Fibroblast of villous mesenchyme (primary cell): ENCODE data around the gene SENP2. TPM values are rescaled to one million over a fixed set of nuclear protein-coding genes. Genes with fewer than 3 reads are reported as not detected.
"Not testable (repeated sequence)": the region's sequence is repeated elsewhere in the genome, so short reads cannot be mapped to it uniquely, and the experiment has no call there.

ENCODE experiments used
- DNase-seq: peaks from one replicate; pipeline ENCODE4 v3.0.0-alpha.2; 2010; ENCODE audit warnings: low read depth
- H3K4me3 ChIP-seq: 2 replicates; pipeline ENCODE4 v1.5.1; 2011; ENCODE audit warnings: low read depth, mild to moderate bottlenecking, low read length
- total RNA-seq: library from RNA; depleted of rRNA; stranded (reverse); fragments of >200 nt; gene quantifications from 2 replicates; pipeline ENCODE4 v1.2.3, GENCODE V29; 2012
- TF ChIP-seq, protein P1 (sequence below): IDR thresholded peaks from 2 replicates; pipeline ENCODE4 v1.5.1; 2012; ENCODE audit warnings: low read depth, mild to moderate bottlenecking, low read length; ENCODE audit not compliant: insufficient read depth

SENP2 gene
- total RNA-seq, 1 donor, result 29.4 TPM

DNA sequence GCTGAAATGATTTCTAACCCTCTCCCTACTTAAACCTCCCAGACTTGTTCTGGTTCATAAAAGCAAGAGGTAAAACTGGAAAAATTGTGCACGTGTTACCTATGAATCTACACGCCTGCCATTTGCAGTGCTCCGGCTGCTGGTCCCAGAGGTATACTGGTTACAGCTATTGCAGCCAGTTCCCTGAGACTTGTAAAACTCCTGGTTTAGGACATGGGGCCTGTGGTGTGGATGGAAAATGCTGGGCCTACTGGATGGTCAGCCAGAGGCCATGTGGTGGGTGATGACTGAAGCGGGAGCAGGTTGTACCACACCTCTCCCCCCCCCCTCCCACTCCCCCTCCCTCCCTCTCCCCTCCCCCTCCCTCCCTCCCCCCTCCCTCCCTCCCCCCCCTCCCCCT, 45.0 kb downstream of the SENP2 start:
- no peak for DNase-seq
- TF ChIP-seq, protein P1, sequence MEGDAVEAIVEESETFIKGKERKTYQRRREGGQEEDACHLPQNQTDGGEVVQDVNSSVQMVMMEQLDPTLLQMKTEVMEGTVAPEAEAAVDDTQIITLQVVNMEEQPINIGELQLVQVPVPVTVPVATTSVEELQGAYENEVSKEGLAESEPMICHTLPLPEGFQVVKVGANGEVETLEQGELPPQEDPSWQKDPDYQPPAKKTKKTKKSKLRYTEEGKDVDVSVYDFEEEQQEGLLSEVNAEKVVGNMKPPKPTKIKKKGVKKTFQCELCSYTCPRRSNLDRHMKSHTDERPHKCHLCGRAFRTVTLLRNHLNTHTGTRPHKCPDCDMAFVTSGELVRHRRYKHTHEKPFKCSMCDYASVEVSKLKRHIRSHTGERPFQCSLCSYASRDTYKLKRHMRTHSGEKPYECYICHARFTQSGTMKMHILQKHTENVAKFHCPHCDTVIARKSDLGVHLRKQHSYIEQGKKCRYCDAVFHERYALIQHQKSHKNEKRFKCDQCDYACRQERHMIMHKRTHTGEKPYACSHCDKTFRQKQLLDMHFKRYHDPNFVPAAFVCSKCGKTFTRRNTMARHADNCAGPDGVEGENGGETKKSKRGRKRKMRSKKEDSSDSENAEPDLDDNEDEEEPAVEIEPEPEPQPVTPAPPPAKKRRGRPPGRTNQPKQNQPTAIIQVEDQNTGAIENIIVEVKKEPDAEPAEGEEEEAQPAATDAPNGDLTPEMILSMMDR, result no peak
- no peak overlapping the region for H3K4me3 ChIP-seq

- TF ChIP-seq, protein P1, result no peak
- H3K4me3 ChIP-seq, result no peak overlapping the region
- DNase-seq, result no peak
These were observed 45.6 kb downstream of the SENP2 start for GRCh38 chr3:185631508-185632206.

DNA sequence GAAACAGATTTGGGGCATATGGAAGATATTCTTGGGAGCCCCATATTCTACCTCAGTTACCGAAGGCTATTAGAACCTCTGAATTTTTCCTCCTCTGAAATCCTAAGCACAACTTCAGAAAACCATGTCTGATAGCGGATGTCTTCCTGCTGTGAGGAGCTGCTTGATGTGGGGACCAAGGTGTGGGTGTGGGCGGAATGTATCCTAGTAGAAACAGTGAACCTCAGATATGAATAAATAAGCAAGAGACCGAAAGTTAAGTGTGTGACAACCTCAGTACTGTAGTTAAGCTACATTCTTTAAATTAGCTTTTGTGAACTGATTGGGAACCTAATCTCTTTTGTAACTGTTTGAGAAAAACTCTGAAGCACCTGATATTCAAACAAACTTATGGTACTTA, 46.9 kb downstream of the SENP2 start:
- TF ChIP-seq, protein P1, result no peak
- no peak overlapping the region for H3K4me3 ChIP-seq
- no peak for DNase-seq

GRCh38 chr3:185637388-185637787, 51.3 kb downstream of the SENP2 start:
- TF ChIP-seq, protein P1, result no peak
- no peak for DNase-seq
- H3K4me3 ChIP-seq, result no peak overlapping the region

DNA sequence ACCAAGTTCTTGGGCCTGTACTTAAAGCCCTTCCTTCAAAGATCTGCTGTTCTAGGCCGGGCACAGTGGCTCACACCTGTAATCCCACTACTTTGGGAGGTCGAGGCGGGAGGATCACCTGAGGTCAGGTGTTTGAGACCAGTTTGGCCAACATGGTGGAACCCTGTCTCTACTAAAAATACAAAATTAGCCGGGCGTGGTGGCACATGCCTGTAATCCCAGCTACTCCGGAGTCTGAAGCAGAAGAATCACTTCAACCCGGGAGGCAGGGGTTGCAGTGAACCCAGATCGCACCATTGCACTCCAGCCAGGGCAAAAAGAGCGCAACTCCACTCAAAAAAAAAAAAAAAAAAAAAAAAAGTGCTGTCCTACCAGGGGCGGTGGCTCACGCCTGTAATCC, 52.6 kb downstream of the SENP2 start:
- DNase-seq, H3K4me3 ChIP-seq: not testable (repeated sequence)

DNA sequence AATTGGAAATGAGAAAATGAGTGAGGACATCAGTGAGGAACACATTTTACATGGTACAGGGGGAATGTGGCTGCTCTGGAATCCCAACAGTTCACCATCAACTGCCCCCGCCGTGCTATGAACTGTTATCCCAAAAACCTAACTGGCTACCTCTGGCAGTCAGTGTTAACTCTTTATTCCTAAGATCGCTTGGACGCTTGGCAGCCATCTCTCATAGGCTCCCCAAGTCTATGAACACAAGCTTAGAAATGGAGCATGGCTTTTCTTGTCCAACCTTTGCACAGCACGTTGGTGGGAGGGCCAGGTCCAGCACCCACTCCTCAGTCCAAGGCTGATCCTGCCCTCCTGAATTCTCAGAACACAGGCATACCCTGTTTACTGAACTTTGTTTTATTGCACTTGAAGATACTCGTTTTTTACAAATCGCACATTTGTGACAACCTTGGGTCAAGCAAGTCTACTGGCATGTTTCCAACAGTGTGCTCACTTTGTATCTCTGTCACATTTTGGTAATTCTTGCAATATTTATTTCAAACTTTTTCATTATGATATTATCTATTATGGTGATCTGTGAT, 53.6 kb downstream of the SENP2 start:
- H3K4me3 ChIP-seq, result no peak overlapping the region
- TF ChIP-seq, protein P1, result no peak
- DNase-seq, result no peak

GRCh38 chr3:185640308-185640707, 54.2 kb downstream of the SENP2 start:
- TF ChIP-seq, protein P1, result no peak
- DNase-seq, result no peak

GRCh38 chr3:185645191-185645590, 59.1 kb downstream of the SENP2 start:
- DNase-seq, result not testable (repeated sequence)

More at GRCh38 chr3:185640308-185640707, 54.2 kb downstream of the SENP2 start:
- no peak overlapping the region for H3K4me3 ChIP-seq

More at GRCh38 chr3:185645191-185645590, 59.1 kb downstream of the SENP2 start:
- H3K4me3 ChIP-seq, result not testable (repeated sequence)
